HG03558 (cell line): ENCODE data around the gene PIH1D1.

Experiments
- ATAC-seq: cut with Tn5 transposase; IDR thresholded peaks from one replicate; pipeline ENCODE4 v1.9.1; 2021; ENCODE audit warnings: moderate number of reproducible peaks; ENCODE audit not compliant: unreplicated experiment; ENCODE audit errors: extremely low read depth

Gene PIH1D1

GRCh38 chr19:49398001-49398615 is 53.5 kb downstream of the PIH1D1 start:
- no peak for ATAC-seq

- ATAC-seq, result no peak
Measured at GRCh38 chr19:49396738-49397505, 54.7 kb downstream of the PIH1D1 start.
